SK-N-SH (cell line): Measurements from ENCODE around the gene SUPT20HL1.

Experiments used
- CHD2 ChIP-seq: fragments of 150-350 bp; IDR thresholded peaks from 2 replicates; pipeline ENCODE4 v1.6.1; 2018; ENCODE audit warnings: low read length; ENCODE audit not compliant: partially characterized antibody
- CTCF ChIP-seq: fragments of 200-600 bp; sonication (generic); IDR thresholded peaks from 2 replicates; pipeline ENCODE4 v1.6.1; 2017; ENCODE audit warnings: antibody characterized with exemption, mild to moderate bottlenecking, moderate library complexity
- JUND ChIP-seq: IDR thresholded peaks from 2 replicates; pipeline ENCODE4 v1.4.0; 2012
- POLR2AphosphoS5 ChIP-seq: IDR thresholded peaks from 2 replicates; pipeline ENCODE4 v1.6.1; 2012; ENCODE audit warnings: low read depth, low read length
- TEAD4 ChIP-seq: IDR thresholded peaks from 2 replicates; pipeline ENCODE4 v1.4.0; 2012; ENCODE audit warnings: mild to moderate bottlenecking, borderline replicate concordance; ENCODE audit not compliant: insufficient read depth
- YY1 ChIP-seq: IDR thresholded peaks from 2 replicates; pipeline ENCODE4 v1.4.0; 2012; ENCODE audit warnings: low read depth, mild to moderate bottlenecking
- ZBTB33 ChIP-seq: IDR thresholded peaks from 2 replicates; pipeline ENCODE4 v1.4.0; 2012; ENCODE audit warnings: low read depth, borderline replicate concordance

- TF ChIP-seq CTCF (no peak), JUND (no peak), YY1 (no peak), CHD2 (no peak), POLR2AphosphoS5 (no peak), TEAD4 (no peak), ZBTB33 (no peak)
These were observed 12.6 kb upstream of the SUPT20HL1 start for GRCh38 chrX:24347881-24348280.
